CD14-positive monocyte (primary cell): ENCODE results near the gene KCNH1. TPM values are rescaled to one million over a fixed set of nuclear protein-coding genes. Genes with fewer than 3 reads are reported as not detected.

Experiments used
- DNase-seq, 3 donors: peaks; one replicate each; pipeline ENCODE4 v3.0.0-alpha.2; 2011 to 2022
- H2AFZ ChIP-seq: 2 replicates; pipeline ENCODE4 v1.6.0; 2012; ENCODE audit warnings: mild to moderate bottlenecking, low read depth, low read length, inconsistent platforms; ENCODE audit not compliant: insufficient read depth, poor library complexity, severe bottlenecking
- H3K27ac ChIP-seq, 2 donors: 1 replicate in 1 of 2; 2 replicates in 1 of 2; pipeline ENCODE4 v1.5.1; 2012 to 2013; ENCODE audit warnings: low read length in 2 of 2, control low read depth in 1 of 2, inconsistent platforms in 1 of 2, low read depth in 1 of 2, mild to moderate bottlenecking in 1 of 2
- H3K27me3 ChIP-seq, 2 donors: one replicate each; pipeline versions ENCODE4 v1.6.0 to v1.6.1; 2011 to 2013; ENCODE audit warnings: low read length in 2 of 2; ENCODE audit not compliant: control insufficient read depth in 2 of 2, insufficient read depth in 2 of 2
- H3K36me3 ChIP-seq, 2 donors: replicated peaks in 1 of 2; 1 replicate in 1 of 2; 2 replicates in 1 of 2; pipeline versions ENCODE4 v1.5.1 to v1.6.1; 2012 to 2013; ENCODE audit warnings: low read length in 2 of 2, control low read depth in 1 of 2, inconsistent platforms in 1 of 2, mild to moderate bottlenecking in 1 of 2; ENCODE audit not compliant: insufficient read depth in 2 of 2, control insufficient read depth in 1 of 2
- H3K4me1 ChIP-seq, 2 donors: 1 replicate in 1 of 2; 2 replicates in 1 of 2; pipeline versions ENCODE4 v1.5.1 to v1.6.1; 2012 to 2013; ENCODE audit warnings: low read length in 2 of 2, control low read depth in 1 of 2, inconsistent platforms in 1 of 2, mild to moderate bottlenecking in 1 of 2, moderate library complexity in 1 of 2; ENCODE audit not compliant: insufficient read depth in 2 of 2, control insufficient read depth in 1 of 2
- H3K4me2 ChIP-seq: replicated peaks from 2 replicates; pipeline ENCODE3; 2012; ENCODE audit warnings: low read length, moderate library complexity, mild to moderate bottlenecking; ENCODE audit not compliant: poor library complexity, severe bottlenecking; ENCODE audit errors: extremely low read depth
- H3K4me3 ChIP-seq, 3 experiments: fragments of 200-600 bp in 1 of 3; sonication (generic) in 1 of 3; replicated peaks in 1 of 3; 1 replicate in 2 of 3; 2 replicates in 1 of 3; pipeline ENCODE4 v1.5.1; 2011 to 2013; ENCODE audit warnings: low read length in 3 of 3, mild to moderate bottlenecking in 3 of 3, control low read depth in 2 of 3, low read depth in 2 of 3, inconsistent platforms in 1 of 3, moderate library complexity in 1 of 3
- H3K79me2 ChIP-seq: 2 replicates; pipeline ENCODE4 v1.6.0; 2012; ENCODE audit warnings: mild to moderate bottlenecking, control low read depth, inconsistent platforms, low read length, moderate library complexity; ENCODE audit not compliant: insufficient read depth
- H3K9ac ChIP-seq: 2 replicates; pipeline ENCODE4 v1.6.0; 2017; ENCODE audit warnings: low read length, mild to moderate bottlenecking; ENCODE audit not compliant: insufficient read depth, poor library complexity, severe bottlenecking
- H3K9me3 ChIP-seq, 2 donors: replicated peaks in 1 of 2; 1 replicate in 1 of 2; 2 replicates in 1 of 2; pipeline versions ENCODE4 v1.5.1 to v1.6.1; 2012 to 2013; ENCODE audit warnings: low read length in 2 of 2, control low read depth in 1 of 2; ENCODE audit not compliant: control insufficient read depth in 1 of 2, insufficient read depth in 1 of 2
- H4K20me1 ChIP-seq: 2 replicates; pipeline ENCODE4 v1.6.0; 2012; ENCODE audit warnings: mild to moderate bottlenecking, low read length, control low read depth, moderate library complexity; ENCODE audit not compliant: insufficient read depth
- H3K27ac Mint-ChIP-seq, 7 donors: one replicate each; pipeline ENCODE4 v1.8.0; 2020; ENCODE audit warnings: mild to moderate bottlenecking in 7 of 7, mixed read lengths in 7 of 7, moderate library complexity in 6 of 7, inconsistent platforms in 2 of 7
- H3K27me3 Mint-ChIP-seq, 3 donors: one replicate each; pipeline ENCODE4 v1.8.0; 2021 to 2022; ENCODE audit warnings: low read depth in 3 of 3, mild to moderate bottlenecking in 3 of 3, mixed read lengths in 3 of 3, moderate library complexity in 3 of 3, inconsistent platforms in 1 of 3
- H3K36me3 Mint-ChIP-seq, 2 donors: one replicate each; pipeline ENCODE4 v1.8.0; 2020; ENCODE audit warnings: mixed read lengths in 2 of 2, inconsistent platforms in 1 of 2, mild to moderate bottlenecking in 1 of 2
- H3K4me1 Mint-ChIP-seq: one replicate; pipeline ENCODE4 v1.8.0; 2020; ENCODE audit warnings: mild to moderate bottlenecking, mixed read lengths
- H3K4me3 Mint-ChIP-seq, 2 donors: one replicate each; pipeline ENCODE4 v1.8.0; 2020; ENCODE audit warnings: mild to moderate bottlenecking in 2 of 2, mixed read lengths in 2 of 2, moderate library complexity in 1 of 2
- H3K9me3 Mint-ChIP-seq, 7 donors: one replicate each; pipeline ENCODE4 v1.8.0; 2020 to 2022; ENCODE audit warnings: mixed read lengths in 7 of 7, mild to moderate bottlenecking in 6 of 7, moderate library complexity in 6 of 7, inconsistent platforms in 2 of 7
- WGBS: methylation state at CpG from one replicate; pipeline ENCODE4 v1.1.5; 2013; ENCODE audit warnings: missing lambda C conversion rate; ENCODE audit not compliant: insufficient coverage; 5-methylcytosine and 5-hydroxymethylcytosine counted together
- intact Hi-C, 2 donors: fragments of 100-400 bp; cut with micrococcal nuclease; formaldehyde crosslinking; loops; one replicate each; pipeline versions ENCODE4 v1.15.0 to v1.15.1; 2023
- polyA plus RNA-seq, 3 donors: library from polyadenylated mRNA; depleted of rRNA in 1 of 3; unstranded in 2 of 3; stranded (reverse) in 1 of 3; fragments of 300-500 nt in 2 of 3; fragments of >200 nt in 1 of 3; fragmentation: Illumina TruSeq in 2 of 3; gene quantifications; 1 replicate in 2 of 3; 2 replicates in 1 of 3; pipeline ENCODE4 v1.2.3, GENCODE V29; 2012 to 2021
- TF ChIP-seq, protein P1 (sequence below): fragments of 200-600 bp; IDR thresholded peaks from one replicate; pipeline ENCODE4 v1.8.0; 2022; ENCODE audit warnings: antibody characterized with exemption, mild to moderate bottlenecking

Gene KCNH1
- polyA plus RNA-seq, 3 donors, result not detected

DNA sequence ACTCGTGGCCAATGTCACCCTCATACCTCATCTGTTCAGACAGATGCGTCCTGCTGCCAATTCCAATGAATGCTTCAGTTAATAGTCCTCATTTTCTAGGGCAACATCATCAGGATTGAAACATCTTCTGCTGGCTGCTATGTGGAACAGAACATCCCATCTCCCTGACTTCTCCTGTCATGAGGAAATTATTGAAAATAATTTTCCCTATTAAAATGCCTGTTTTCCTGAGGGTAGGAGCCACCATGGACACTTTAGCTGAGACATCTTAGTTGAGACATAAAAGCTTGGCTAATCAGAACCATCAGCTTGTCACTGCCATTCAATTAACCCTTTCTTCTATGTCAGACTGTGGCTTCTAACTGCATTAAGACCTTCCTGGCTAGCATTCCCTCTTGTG, 409.2 kb downstream of the KCNH1 start:
- H3K27ac ChIP-seq, result no peak overlapping the region
- H3K4me3 ChIP-seq, result no peak overlapping the region
- peaks cover 0 to 2% (median 0%) of the 10 kb centered on the region in 3 donors for H3K27me3 Mint-ChIP-seq
- no peaks in the 10 kb centered on the region for H3K9me3 ChIP-seq
- no peaks in the 10 kb centered on the region for H4K20me1 ChIP-seq
- DNase-seq, result no peak
- H3K79me2 ChIP-seq, result no peaks in the 10 kb centered on the region
- H3K4me1 ChIP-seq, result no peaks in the 10 kb centered on the region
- no peak overlapping the region for H3K27ac Mint-ChIP-seq
- H3K4me1 Mint-ChIP-seq, result no peaks in the 10 kb centered on the region
- H3K27me3 ChIP-seq, result no peaks in the 10 kb centered on the region
- no peak overlapping the region for H3K9ac ChIP-seq
- WGBS, result 55% methylated on average over 1 of the region's 2 CpGs
- no peaks in the 10 kb centered on the region for H3K36me3 Mint-ChIP-seq
- no peak overlapping the region for H2AFZ ChIP-seq
- H3K9me3 Mint-ChIP-seq, result no peaks in the 10 kb centered on the region
- intact Hi-C loops, result no loop called here
- H3K36me3 ChIP-seq, result no peaks in the 10 kb centered on the region
- no peak overlapping the region for H3K4me2 ChIP-seq
- no peak overlapping the region for H3K4me3 Mint-ChIP-seq
- TF ChIP-seq, protein P1, sequence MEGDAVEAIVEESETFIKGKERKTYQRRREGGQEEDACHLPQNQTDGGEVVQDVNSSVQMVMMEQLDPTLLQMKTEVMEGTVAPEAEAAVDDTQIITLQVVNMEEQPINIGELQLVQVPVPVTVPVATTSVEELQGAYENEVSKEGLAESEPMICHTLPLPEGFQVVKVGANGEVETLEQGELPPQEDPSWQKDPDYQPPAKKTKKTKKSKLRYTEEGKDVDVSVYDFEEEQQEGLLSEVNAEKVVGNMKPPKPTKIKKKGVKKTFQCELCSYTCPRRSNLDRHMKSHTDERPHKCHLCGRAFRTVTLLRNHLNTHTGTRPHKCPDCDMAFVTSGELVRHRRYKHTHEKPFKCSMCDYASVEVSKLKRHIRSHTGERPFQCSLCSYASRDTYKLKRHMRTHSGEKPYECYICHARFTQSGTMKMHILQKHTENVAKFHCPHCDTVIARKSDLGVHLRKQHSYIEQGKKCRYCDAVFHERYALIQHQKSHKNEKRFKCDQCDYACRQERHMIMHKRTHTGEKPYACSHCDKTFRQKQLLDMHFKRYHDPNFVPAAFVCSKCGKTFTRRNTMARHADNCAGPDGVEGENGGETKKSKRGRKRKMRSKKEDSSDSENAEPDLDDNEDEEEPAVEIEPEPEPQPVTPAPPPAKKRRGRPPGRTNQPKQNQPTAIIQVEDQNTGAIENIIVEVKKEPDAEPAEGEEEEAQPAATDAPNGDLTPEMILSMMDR, result no peak

DNA sequence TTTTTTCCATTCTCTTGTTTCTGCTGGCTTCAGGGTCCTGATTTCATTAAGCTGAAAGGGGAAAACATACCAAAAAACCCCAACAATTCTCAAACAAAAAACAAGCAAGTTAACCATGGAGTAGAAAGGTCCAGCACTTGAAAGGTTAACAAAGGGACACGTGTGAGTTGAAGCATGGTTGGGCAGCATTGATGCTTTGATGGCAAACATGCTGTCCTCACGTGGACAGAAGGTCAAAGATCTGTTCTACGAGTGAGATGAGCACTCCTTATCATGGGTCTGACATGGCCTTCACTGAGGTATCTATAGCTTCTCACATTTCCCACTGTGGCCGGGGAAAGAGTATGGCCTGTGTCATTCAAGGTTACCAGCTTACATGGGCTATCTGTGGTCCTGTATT, 410.3 kb downstream of the KCNH1 start:
- Histone ChIP-seq H3K27me3 (no peaks in the 10 kb centered on the region), H3K9ac (no peak overlapping the region), H3K4me3 (no peak overlapping the region), H3K27ac (no peak overlapping the region), H4K20me1 (no peaks in the 10 kb centered on the region), H2AFZ (no peak overlapping the region), H3K36me3 (no peaks in the 10 kb centered on the region), H3K4me1 (no peaks in the 10 kb centered on the region), H3K79me2 (no peaks in the 10 kb centered on the region), H3K4me2 (no peak overlapping the region), H3K9me3 (no peaks in the 10 kb centered on the region)
- Mint-ChIP-seq H3K36me3 (no peaks in the 10 kb centered on the region), H3K27ac (no peak overlapping the region), H3K9me3 (peaks cover 0 to under 1% (median 0%) of the 10 kb centered on the region in 7 donors), H3K27me3 (peaks cover 0 to 2% (median 0%) of the 10 kb centered on the region in 3 donors), H3K4me1 (no peaks in the 10 kb centered on the region), H3K4me3 (no peak overlapping the region)
- intact Hi-C loops, result no loop called here
- WGBS, result 57% methylated on average over 3 of the region's 4 CpGs
- TF ChIP-seq, protein P1, result no peak
- DNase-seq, result no peak
